NCI-H146 treated with DMSO at 0.1 percent for 48 hours (cell line): Measurements from ENCODE around the gene EGFR.

Experiments
- DNase-seq: peaks from one replicate; lab custom pipeline; 2025; ENCODE audit not compliant: unreplicated experiment; lab: John Stamatoyannopoulos, UW

The EGFR gene

DNA sequence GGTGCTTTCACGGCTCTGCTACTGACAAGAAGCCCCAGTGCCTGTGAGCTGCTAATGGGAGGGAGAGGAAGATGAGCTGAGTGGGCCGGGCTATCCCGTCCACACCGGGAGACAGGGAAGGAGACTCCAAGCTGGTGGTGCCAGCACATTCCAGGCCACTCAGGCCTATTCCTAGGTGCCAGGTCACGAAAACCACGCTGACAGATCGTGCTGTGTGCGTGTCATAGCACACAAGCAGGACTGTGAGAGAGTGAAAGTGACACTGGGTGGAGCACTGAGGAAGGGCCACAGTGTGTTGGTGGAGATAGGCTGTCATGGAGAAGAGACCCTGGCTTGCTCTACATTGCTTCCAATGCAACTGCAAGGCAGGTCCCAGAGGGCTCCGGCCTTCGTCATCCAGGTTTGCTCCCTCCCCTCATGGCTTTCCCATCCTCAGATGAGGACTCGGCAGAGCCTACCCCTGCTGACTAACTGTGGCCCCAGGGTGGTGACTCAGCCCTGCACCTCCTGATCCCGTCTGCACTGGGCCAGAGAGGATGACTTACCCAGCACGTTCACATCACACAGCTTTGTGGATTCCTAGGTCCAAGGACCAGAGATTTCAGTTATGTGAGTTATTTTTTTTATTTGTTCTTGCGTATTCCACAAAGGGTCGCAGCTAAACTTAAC, 167.3 kb downstream of the EGFR start:
- no peak for DNase-seq

DNA sequence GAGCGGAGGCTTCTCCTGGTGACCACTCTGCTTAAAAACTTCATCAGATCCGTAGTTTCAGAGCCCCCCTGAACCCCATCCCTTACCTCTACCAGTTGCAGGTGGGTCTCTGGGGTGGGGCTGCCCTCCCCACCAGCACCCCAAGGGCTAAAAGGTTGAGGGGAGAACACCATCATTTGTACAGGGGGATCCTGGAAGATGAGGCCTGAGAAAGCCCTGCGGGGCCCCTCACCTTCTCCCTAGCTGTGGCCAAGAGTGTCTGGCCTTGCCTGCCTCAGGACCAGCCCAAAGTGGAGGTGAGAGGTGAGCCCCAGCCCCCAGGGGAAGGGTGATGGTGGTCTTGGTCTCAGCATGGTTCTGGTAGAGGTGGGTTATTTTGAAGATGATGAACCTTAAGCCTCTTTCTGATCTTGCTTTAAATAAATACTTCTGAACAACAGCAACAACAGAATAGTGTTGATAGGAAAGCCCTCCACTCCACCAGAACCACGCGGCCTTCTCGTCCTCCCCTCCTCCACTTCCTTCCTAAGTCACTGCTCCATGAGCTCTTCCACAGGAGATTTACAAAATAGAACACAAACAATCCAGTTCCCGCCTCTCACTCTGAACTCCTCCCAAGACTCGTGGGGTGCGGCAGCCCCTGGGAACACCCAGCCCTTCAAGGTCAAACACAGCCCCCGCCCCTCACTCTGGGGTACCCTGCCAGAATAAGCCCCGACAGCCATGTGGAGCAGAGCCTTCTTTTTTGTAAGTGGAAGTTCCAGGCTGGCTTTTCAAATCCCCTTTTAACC, 169.1 kb downstream of the EGFR start:
- DNase-seq = no peak

DNA sequence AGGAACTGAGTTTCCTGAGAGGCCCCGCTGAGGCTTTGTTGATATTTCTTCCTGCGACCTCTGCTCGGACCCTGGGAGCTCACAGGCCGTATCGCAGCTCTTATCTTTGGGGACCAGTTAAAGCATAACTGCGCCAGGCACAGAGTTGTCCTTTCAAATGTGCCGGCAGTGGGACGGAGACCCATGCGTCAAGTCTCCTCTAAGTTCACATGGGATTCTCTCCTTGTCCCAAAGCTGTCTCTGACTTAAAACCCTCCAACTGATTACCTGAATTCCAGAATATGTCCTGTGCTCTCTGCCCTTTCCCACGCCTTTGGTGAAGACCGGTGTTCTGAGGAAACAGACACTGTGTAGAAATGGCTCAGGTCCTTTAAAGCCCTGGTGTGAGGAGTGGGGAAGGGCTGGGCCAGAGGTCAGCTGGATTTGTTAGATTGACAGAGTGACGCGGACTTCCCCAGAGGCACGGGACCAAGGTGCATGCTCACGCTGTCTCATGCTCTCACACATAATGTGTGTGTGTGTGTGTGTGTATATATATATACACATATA, 169.8 kb downstream of the EGFR start:
- DNase-seq = no peak

DNA sequence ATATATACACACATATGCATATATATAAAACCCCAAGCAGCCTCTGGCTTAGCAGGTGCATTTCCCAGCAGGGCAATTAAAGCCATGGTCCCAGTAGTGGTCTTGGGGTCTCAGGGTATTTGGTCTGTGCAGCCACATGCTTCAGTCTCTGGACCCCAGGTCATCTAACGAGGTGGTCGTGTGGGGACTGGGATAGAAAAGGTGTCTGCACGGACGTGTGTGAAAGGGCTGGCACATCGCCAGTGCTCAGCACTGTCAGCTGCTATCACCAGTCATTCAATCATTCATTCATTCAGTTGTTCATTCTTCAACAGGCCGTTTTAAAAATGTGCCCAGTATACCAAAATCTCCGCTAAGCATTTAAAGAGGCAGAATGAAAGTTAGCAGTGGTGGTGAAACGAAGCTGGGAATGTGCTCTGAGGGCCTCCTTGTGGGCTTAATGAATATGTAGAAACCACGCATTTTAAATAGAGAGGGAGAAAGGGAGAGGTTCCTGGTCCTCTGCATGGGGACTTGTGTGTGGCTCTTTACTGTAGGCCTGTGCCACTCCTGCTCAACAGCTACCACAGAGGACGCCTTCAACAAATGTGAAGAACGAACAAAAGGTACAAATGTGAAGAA, 170.4 kb downstream of the EGFR start:
- no peak for DNase-seq

DNA sequence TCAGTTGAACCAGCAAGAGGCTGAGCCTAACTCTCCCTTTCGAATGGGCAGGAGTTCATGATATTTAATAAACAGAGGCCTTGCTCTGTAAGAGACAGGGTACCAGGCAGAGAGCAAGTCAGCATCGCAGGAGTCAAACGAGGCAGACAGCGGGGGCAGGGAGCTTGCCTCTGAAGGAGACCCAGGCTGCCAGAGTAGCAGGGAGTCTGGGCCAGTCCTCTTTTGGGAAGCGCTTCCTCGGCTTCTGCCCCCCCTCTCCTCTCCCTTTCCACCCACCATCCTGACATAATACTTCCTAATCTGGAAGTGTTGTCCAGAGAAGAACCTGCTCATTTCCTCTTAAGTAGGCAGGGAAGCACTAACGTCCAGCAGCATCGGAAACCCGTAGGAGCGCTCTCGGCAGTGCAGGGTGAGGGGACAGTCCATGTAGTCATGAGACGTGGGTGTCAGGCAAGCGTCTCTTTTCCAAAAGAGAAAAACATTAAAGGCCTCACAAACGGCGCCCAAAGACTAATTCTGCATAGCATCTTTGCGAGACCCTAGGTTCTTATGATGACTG, 171.1 kb downstream of the EGFR start:
- DNase-seq = no peak

DNA sequence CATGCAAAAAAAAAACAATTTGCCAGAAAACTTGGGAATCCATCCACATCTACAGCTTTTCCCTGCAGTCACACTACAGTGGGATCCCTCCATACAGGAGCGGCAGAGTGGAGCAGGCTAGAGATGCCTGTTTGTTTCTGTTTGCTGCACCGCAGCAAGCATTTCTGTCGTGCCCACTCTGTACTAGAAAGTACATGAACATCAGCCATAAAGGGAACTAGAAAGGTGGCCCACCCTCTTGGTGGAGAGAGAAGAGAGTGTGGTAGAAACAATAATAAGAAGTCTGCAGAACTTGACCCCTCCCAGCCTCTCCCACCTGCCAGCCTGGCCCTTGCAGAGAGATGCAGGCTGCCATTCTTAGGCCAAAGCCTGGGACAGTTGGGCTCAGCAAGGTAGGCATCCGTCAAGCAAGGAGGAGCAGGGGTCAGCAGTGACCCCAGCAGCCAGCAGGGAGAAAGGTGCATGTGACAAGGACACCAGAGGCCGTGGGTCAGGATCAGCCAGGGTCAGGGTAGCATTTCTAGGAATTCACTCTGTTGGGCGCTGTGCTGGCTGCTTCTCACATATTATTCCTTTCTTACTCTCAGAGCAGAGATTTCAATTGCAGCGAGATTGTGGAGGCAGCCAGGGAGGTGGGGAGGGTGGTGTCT, 171.8 kb downstream of the EGFR start:
- DNase-seq = no peak

DNA sequence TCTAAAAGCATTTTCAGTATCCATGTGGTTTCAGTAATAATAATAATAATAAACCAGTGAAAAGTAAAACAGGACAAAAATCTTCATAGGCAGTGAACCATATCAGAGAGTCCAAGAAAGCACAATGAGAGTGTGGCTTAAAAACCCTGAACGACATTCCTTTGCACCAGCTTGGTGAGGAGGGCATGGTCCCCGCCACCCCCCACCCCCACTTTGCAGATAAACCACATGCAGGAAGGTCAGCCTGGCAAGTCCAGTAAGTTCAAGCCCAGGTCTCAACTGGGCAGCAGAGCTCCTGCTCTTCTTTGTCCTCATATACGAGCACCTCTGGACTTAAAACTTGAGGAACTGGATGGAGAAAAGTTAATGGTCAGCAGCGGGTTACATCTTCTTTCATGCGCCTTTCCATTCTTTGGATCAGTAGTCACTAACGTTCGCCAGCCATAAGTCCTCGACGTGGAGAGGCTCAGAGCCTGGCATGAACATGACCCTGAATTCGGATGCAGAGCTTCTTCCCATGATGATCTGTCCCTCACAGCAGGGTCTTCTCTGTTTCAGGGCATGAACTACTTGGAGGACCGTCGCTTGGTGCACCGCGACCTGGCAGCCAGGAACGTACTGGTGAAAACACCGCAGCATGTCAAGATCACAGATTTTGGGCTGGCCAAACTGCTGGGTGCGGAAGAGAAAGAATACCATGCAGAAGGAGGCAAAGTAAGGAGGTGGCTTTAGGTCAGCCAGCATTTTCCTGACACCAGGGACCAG, 172.5 kb downstream of the EGFR start:
- DNase-seq = no peak

DNA sequence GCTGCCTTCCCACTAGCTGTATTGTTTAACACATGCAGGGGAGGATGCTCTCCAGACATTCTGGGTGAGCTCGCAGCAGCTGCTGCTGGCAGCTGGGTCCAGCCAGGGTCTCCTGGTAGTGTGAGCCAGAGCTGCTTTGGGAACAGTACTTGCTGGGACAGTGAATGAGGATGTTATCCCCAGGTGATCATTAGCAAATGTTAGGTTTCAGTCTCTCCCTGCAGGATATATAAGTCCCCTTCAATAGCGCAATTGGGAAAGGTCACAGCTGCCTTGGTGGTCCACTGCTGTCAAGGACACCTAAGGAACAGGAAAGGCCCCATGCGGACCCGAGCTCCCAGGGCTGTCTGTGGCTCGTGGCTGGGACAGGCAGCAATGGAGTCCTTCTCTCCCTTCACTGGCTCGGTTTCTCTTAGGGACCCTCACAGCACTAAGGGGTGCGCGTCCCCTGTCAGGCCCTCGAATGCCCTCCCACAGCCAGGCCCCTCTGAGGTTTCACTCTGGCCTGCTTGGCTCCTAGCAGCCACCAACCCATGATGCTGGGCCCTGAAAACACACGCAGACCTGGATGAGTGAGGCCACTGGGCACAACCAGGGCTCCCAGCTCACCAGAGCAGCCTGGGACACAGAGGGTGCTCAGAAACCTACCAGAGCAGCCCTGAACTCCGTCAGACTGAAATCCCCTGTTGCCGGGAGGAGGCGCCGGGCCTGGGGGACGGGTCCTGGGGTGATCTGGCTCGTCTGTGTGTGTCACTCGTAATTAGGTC, 173.3 kb downstream of the EGFR start:
- DNase-seq = no peak

DNA sequence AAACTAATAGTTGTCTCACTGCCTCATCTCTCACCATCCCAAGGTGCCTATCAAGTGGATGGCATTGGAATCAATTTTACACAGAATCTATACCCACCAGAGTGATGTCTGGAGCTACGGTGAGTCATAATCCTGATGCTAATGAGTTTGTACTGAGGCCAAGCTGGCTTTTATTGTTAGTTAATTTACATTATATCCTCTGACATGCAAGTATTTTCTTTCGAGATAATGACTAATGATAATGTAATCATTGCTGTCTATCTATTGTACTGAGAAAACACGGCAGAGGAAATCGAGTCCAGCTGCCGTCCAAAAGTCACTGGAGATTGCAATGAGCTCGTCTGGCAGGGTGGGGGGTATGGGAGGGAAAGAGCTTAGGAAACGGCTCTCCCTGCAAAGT, 173.9 kb downstream of the EGFR start:
- no peak for DNase-seq

DNA sequence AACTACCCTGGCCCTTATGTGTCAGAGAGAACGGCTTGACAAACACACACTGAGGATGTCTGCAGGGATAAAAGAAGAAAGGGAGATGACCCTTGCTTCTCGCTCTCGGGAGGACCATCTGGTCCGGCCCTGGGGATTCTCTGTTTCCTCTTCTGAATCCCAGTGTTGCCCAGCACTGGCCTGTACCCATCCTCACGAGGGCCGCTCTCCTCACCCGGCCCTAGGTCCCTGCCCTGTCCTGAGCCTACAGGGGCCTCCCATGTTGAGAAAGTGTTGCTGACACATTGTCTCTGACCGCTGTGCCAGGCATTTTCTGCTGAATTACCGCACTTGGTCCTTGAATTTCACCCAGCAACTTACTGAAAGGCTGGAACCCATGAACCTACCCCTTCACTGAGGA, 174.4 kb downstream of the EGFR start:
- DNase-seq = no peak

DNA sequence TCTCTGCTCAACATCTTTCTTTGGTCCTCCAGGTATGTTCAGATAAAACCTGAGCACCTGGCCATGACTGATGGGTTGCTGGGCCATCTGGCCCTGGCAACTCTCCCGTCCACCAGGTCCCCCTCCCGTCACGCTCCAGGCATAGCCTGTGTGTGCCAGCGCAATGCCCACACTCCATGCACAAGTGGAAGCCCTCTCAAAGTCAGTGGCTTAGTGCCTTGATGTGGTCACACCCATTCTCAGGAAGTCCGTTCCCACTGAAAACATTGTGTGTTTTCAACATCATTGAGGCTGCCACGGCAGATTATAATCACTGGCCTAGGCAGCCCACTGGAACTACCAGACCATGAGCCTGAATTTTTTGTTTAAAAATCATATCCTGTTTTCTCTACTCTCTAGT, 175.7 kb downstream of the EGFR start:
- no peak for DNase-seq

DNA sequence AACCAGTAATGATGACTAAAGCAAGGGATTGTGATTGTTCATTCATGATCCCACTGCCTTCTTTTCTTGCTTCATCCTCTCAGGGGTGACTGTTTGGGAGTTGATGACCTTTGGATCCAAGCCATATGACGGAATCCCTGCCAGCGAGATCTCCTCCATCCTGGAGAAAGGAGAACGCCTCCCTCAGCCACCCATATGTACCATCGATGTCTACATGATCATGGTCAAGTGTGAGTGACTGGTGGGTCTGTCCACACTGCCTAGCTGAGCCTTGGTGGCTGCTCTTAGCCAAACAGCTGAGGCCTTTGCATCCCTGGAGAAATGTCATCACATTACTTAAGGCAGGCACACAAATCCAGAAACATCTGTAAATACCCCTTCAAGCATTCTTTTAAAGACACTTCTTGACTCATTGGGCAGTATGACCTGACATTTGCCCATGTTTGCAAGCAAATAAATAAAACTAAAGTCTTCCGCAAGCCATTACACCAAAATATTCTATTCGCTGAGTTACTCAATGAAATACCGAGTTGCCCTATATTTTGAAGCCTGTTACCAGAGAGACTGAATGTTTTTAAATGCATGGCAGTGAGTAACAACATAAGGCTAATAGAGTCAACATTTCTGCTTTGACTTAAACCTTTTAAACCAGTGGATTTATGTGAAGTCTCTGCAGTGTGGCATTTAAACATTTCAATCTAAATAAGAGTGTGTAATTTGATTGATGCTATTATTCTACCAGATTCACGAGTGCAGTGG, 180.0 kb downstream of the EGFR start:
- no peak for DNase-seq

DNA sequence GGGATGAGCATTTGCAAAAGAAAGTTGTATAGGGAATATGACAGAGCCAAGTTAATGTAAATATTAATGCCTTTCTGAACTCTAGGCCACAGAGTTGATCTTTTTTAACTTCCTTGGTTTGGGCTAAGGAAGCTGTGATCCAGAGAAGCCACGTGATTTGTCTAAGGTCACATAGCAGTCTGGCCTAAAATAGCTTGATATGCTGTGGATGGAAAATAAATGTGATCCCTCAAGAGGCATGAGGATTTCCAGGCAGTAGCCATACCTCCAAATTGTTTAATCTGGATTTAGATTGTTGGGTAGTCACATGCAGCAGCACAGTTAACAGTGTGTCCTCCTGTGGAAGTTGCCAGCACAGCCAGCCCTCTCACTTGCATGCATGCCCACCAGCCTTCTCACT, 180.6 kb downstream of the EGFR start:
- no peak for DNase-seq

DNA sequence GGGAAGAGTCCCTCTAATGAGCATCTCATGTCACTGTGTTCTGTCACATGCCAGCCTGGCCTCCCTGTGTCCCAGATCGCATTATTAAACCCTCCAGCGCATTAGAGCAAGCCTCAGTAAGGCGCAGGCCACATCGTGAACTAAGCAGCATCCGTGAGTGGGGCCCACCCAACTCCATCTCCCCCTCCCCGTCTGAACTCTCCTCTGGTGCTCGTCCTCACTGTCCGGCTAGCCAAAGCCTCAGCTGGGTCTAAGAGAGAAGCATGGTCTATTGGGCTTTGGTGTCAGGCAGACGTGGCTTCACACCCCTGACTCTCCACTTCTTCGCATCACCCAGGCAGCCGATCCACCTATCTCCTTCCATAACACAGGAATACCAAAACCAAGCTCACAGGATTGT, 181.6 kb downstream of the EGFR start:
- DNase-seq = no peak

DNA sequence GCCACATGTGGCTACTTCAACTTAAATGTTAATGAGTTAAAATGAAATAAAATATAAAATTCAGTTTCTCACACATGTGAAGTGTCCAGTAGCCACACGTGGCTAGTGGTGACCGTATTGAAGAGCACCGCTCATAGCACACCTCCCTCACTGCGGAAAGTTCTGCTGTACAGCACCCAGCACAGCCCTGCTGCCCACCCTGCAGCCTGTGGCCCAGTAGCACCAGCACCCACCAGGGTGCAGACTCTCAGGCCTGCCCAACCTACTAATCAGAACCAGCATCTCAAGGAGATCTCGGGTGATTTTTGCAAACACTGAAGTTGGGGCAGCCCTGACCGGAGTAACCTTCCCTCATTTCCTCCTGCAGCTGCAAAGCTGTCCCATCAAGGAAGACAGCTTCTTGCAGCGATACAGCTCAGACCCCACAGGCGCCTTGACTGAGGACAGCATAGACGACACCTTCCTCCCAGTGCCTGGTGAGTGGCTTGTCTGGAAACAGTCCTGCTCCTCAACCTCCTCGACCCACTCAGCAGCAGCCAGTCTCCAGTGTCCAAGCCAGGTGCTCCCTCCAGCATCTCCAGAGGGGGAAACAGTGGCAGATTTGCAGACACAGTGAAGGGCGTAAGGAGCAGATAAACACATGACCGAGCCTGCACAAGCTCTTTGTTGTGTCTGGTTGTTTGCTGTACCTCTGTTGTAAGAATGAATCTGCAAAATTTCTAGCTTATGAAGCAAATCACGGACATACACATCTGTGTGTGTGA, 183.5 kb downstream of the EGFR start:
- no peak for DNase-seq

DNA sequence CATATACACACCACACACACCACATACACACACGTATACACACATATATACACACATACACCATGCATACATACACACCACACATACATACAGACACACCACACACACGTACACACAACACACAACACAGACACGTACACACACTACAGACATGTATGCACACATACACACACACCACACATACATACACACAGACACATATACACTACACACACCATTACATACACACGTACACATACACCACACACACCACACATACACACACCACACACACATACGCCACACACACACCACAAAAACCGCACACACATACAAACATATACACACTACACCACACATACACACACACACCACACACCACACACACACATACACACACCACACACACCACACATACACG, 184.5 kb downstream of the EGFR start:
- no peak for DNase-seq

DNA sequence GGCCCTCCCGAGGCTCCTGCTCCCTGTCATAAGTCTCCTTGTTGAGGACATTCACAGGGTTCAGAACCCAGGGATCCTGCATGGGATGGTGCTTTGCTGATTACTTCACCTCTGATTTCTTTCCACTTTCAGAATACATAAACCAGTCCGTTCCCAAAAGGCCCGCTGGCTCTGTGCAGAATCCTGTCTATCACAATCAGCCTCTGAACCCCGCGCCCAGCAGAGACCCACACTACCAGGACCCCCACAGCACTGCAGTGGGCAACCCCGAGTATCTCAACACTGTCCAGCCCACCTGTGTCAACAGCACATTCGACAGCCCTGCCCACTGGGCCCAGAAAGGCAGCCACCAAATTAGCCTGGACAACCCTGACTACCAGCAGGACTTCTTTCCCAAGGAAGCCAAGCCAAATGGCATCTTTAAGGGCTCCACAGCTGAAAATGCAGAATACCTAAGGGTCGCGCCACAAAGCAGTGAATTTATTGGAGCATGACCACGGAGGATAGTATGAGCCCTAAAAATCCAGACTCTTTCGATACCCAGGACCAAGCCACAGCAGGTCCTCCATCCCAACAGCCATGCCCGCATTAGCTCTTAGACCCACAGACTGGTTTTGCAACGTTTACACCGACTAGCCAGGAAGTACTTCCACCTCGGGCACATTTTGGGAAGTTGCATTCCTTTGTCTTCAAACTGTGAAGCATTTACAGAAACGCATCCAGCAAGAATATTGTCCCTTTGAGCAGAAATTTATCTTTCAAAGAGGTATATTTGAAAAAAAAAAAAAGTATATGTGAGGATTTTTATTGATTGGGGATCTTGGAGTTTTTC, 186.5 kb downstream of the EGFR start:
- no peak for DNase-seq
